CD4-positive, alpha-beta T cell treated with Interleukin-4 for 4 hours (primary cell): ENCODE data around the gene AMER3.
"Not testable (repeated sequence)": the region's sequence is repeated elsewhere in the genome, so short reads cannot be mapped to it uniquely, and the experiment has no call there.

ENCODE experiments used
- DNase-seq: peaks from one replicate; pipeline ENCODE4 v3.0.0-alpha.2; 2020

Gene AMER3

GRCh38 chr2:130755256-130756052 is at the start of gene AMER3:
TSS of gene AMER3 (plus strand) at chr2:130755540. CDS start at chr2:130762073, 6,533 bp downstream.
- no peak for DNase-seq

- not testable (repeated sequence) for DNase-seq
Measured at GRCh38 chr2:130714795-130715194, 40.5 kb upstream of the AMER3 start.

GRCh38 chr2:130720036-130720435 is 35.3 kb upstream of the AMER3 start:
- DNase-seq, result no peak

GRCh38 chr2:130720528-130720927 is 34.8 kb upstream of the AMER3 start:
- DNase-seq, result no peak

- no peak for DNase-seq
Measured at GRCh38 chr2:130724455-130724854, 30.9 kb upstream of the AMER3 start.

GRCh38 chr2:130726614-130727180 is 28.6 kb upstream of the AMER3 start:
- no peak for DNase-seq

GRCh38 chr2:130727286-130727924 is 27.9 kb upstream of the AMER3 start:
- peak; percentile 88 for DNase-seq

- peak; percentile 39 for DNase-seq
Measured at GRCh38 chr2:130728007-130728454, 27.3 kb upstream of the AMER3 start.

- DNase-seq, result no peak
Measured at GRCh38 chr2:130728549-130729316, 26.6 kb upstream of the AMER3 start, which contains the start of gene GPR148. TSS of gene GPR148 (plus strand) at chr2:130729070. CDS start at chr2:130729152, 82 bp downstream.

- no peak for DNase-seq
Measured at GRCh38 chr2:130729322-130730299, 25.7 kb upstream of the AMER3 start.

GRCh38 chr2:130732257-130732656 is 23.1 kb upstream of the AMER3 start:
- not testable (repeated sequence) for DNase-seq

GRCh38 chr2:130735200-130735599 is 20.1 kb upstream of the AMER3 start:
- DNase-seq, result no peak

GRCh38 chr2:130736487-130736886 is 18.9 kb upstream of the AMER3 start:
- no peak for DNase-seq

GRCh38 chr2:130737592-130737991 is 17.7 kb upstream of the AMER3 start:
- DNase-seq, result no peak

- no peak for DNase-seq
Measured at GRCh38 chr2:130740671-130741070, 14.7 kb upstream of the AMER3 start.

- no peak for DNase-seq
Measured at GRCh38 chr2:130743278-130743677, 12.1 kb upstream of the AMER3 start.

- no peak for DNase-seq
Measured at GRCh38 chr2:130744287-130745117, 10.8 kb upstream of the AMER3 start.

GRCh38 chr2:130749078-130749477 is 6.3 kb upstream of the AMER3 start:
- no peak for DNase-seq

- no peak for DNase-seq
Measured at GRCh38 chr2:130749641-130750040, 5.7 kb upstream of the AMER3 start.

GRCh38 chr2:130754811-130755210 is 529 bp upstream of the AMER3 start:
- DNase-seq, result no peak
